Neural progenitor cell (in vitro differentiated cells): ENCODE measurements around the gene FNIP1. TPM values are rescaled to one million over a fixed set of nuclear protein-coding genes. Genes with fewer than 3 reads are reported as not detected.

Experiments used
- DNase-seq: peaks from one replicate; pipeline ENCODE4 v3.0.0-alpha.2; 2016; ENCODE audit warnings: low spot score
- H2AFZ ChIP-seq: fragments of 200-600 bp; sonication (generic); replicated peaks from 2 replicates; pipeline ENCODE4 v1.6.1; 2016; ENCODE audit warnings: antibody characterized with exemption
- H3F3A ChIP-seq: fragments of 200-600 bp; sonication (generic); 2 replicates; pipeline ENCODE4 v1.6.1; 2016; ENCODE audit warnings: antibody characterized with exemption, low read depth
- H3K27ac ChIP-seq: fragments of 200-600 bp; sonication (generic); 2 replicates; pipeline ENCODE4 v1.5.1; 2016; ENCODE audit warnings: mild to moderate bottlenecking
- H3K27me3 ChIP-seq: fragments of 200-600 bp; sonication (generic); 2 replicates; pipeline ENCODE4 v1.6.1; 2016; ENCODE audit warnings: mild to moderate bottlenecking, moderate library complexity
- H3K36me3 ChIP-seq: fragments of 200-600 bp; sonication (generic); 2 replicates; pipeline ENCODE4 v1.5.1; 2016
- H3K4me1 ChIP-seq: fragments of 200-600 bp; sonication (generic); 2 replicates; pipeline ENCODE4 v1.6.1; 2016; ENCODE audit warnings: mixed run types
- H3K4me2 ChIP-seq: fragments of 200-600 bp; sonication (generic); 2 replicates; pipeline ENCODE4 v1.6.1; 2016
- H3K4me3 ChIP-seq: fragments of 200-600 bp; sonication (generic); 2 replicates; pipeline ENCODE4 v1.5.1; 2016
- H3K79me2 ChIP-seq: fragments of 200-600 bp; sonication (generic); 2 replicates; pipeline ENCODE4 v1.6.1; 2016; ENCODE audit warnings: low read depth
- H3K9ac ChIP-seq: fragments of 200-600 bp; sonication (generic); 2 replicates; pipeline ENCODE4 v1.6.1; 2016
- H3K9me3 ChIP-seq: fragments of 200-600 bp; sonication (generic); 2 replicates; pipeline ENCODE4 v1.5.1; 2016; ENCODE audit warnings: low read depth
- H4K20me1 ChIP-seq: fragments of 200-600 bp; sonication (generic); 2 replicates; pipeline ENCODE4 v1.6.1; 2016; ENCODE audit warnings: low read depth
- H3K27ac Mint-ChIP-seq: 3 replicates; pipeline ENCODE4 v1.8.0; 2021; ENCODE audit warnings: mixed read lengths
- H3K27me3 Mint-ChIP-seq: 2 replicates; pipeline ENCODE4 v1.8.0; 2022; ENCODE audit warnings: low read depth, mild to moderate bottlenecking, inconsistent platforms, moderate library complexity, mixed read lengths; ENCODE audit not compliant: insufficient read depth
- H3K36me3 Mint-ChIP-seq: 3 replicates; pipeline ENCODE4 v1.8.0; 2021; ENCODE audit warnings: mixed read lengths
- H3K4me1 Mint-ChIP-seq: 3 replicates; pipeline ENCODE4 v1.8.0; 2021; ENCODE audit warnings: mixed read lengths
- H3K4me3 Mint-ChIP-seq: 3 replicates; pipeline ENCODE4 v1.8.0; 2021; ENCODE audit warnings: mild to moderate bottlenecking, moderate library complexity, mixed read lengths
- H3K9me3 Mint-ChIP-seq: 3 replicates; pipeline ENCODE4 v1.8.0; 2020; ENCODE audit warnings: mixed read lengths
- CTCF ChIP-seq: fragments of 200-600 bp; sonication (generic); IDR thresholded peaks from 2 replicates; pipeline ENCODE4 v1.5.1; 2017; ENCODE audit warnings: antibody characterized with exemption, mild to moderate bottlenecking
- EZH2 ChIP-seq: fragments of 200-600 bp; sonication (generic); IDR thresholded peaks from 2 replicates; pipeline ENCODE4 v1.6.1; 2017; ENCODE audit warnings: antibody characterized with exemption, mild to moderate bottlenecking, moderate library complexity
- EZH2phosphoT487 ChIP-seq: fragments of 200-600 bp; sonication (generic); IDR thresholded peaks from 2 replicates; pipeline ENCODE4 v1.6.1; 2017; ENCODE audit warnings: antibody characterized with exemption
- total RNA-seq: library from RNA; depleted of rRNA; stranded (reverse); fragments of >200 nt; gene quantifications from 2 replicates; pipeline ENCODE4 v1.2.3, GENCODE V29; 2015; ENCODE audit warnings: low replicate concordance

The FNIP1 gene
- total RNA-seq, 1 donor from 2014 or later: 44.4 TPM

GRCh38 chr5:131773805-131774204, 23.0 kb downstream of the FNIP1 start:
- Histone ChIP-seq H3K79me2 (peaks cover 60% of the 10 kb centered on the region), H3K27ac (no peak overlapping the region), H3K36me3 (no peaks in the 10 kb centered on the region), H3K9ac (no peak overlapping the region), H3K4me2 (no peak overlapping the region), H3K4me3 (no peak overlapping the region), H3K9me3 (no peaks in the 10 kb centered on the region), H3K27me3 (no peaks in the 10 kb centered on the region), H2AFZ (no peak overlapping the region), H4K20me1 (peaks cover 27% of the 10 kb centered on the region), H3F3A (no peaks in the 10 kb centered on the region), H3K4me1 (no peaks in the 10 kb centered on the region)
- H3K27ac Mint-ChIP-seq: no peak overlapping the region
- no peak for DNase-seq
- peaks cover 4% of the 10 kb centered on the region for H3K36me3 Mint-ChIP-seq
- TF ChIP-seq EZH2 (no peak), CTCF (no peak), EZH2phosphoT487 (no peak)
- H3K27me3 Mint-ChIP-seq: no peaks in the 10 kb centered on the region
- H3K4me3 Mint-ChIP-seq: no peak overlapping the region
- H3K4me1 Mint-ChIP-seq: no peaks in the 10 kb centered on the region
- H3K9me3 Mint-ChIP-seq: peaks cover 5% of the 10 kb centered on the region

GRCh38 chr5:131771692-131772091, 25.1 kb downstream of the FNIP1 start:
- Mint-ChIP-seq H3K4me1 (no peaks in the 10 kb centered on the region), H3K36me3 (peaks cover 7% of the 10 kb centered on the region), H3K9me3 (peaks cover 2% of the 10 kb centered on the region), H3K27me3 (no peaks in the 10 kb centered on the region), H3K4me3 (no peak overlapping the region), H3K27ac (no peak overlapping the region)
- no peak overlapping the region for H3K4me3 ChIP-seq
- no peak overlapping the region for H3K4me2 ChIP-seq
- H3K9ac ChIP-seq: no peak overlapping the region
- TF ChIP-seq EZH2phosphoT487 (no peak), EZH2 (no peak), CTCF (no peak)
- no peaks in the 10 kb centered on the region for H3K27me3 ChIP-seq
- peaks cover 63% of the 10 kb centered on the region for H3K79me2 ChIP-seq
- H4K20me1 ChIP-seq: peaks cover 27% of the 10 kb centered on the region
- H3K4me1 ChIP-seq: no peaks in the 10 kb centered on the region
- no peaks in the 10 kb centered on the region for H3F3A ChIP-seq
- H3K36me3 ChIP-seq: no peaks in the 10 kb centered on the region
- no peaks in the 10 kb centered on the region for H3K9me3 ChIP-seq
- no peak for DNase-seq
- H2AFZ ChIP-seq: no peak overlapping the region
- H3K27ac ChIP-seq: no peak overlapping the region

- Histone ChIP-seq H3K4me1 (no peaks in the 10 kb centered on the region), H2AFZ (no peak overlapping the region), H3K79me2 (peaks cover 63% of the 10 kb centered on the region), H3F3A (no peaks in the 10 kb centered on the region), H3K27me3 (no peaks in the 10 kb centered on the region), H3K36me3 (no peaks in the 10 kb centered on the region), H3K9me3 (no peaks in the 10 kb centered on the region), H3K27ac (no peak overlapping the region), H4K20me1 (peaks cover 27% of the 10 kb centered on the region), H3K4me2 (no peak overlapping the region), H3K4me3 (no peak overlapping the region), H3K9ac (no peak overlapping the region)
- peaks cover 10% of the 10 kb centered on the region for H3K9me3 Mint-ChIP-seq
- H3K27me3 Mint-ChIP-seq: no peaks in the 10 kb centered on the region
- peaks cover 12% of the 10 kb centered on the region for H3K36me3 Mint-ChIP-seq
- no peak for DNase-seq
- H3K4me1 Mint-ChIP-seq: no peaks in the 10 kb centered on the region
- no peak overlapping the region for H3K4me3 Mint-ChIP-seq
- TF ChIP-seq EZH2: no peak
- TF ChIP-seq CTCF: no peak
- no peak for TF ChIP-seq EZH2phosphoT487
- H3K27ac Mint-ChIP-seq: no peak overlapping the region
These were observed 26.9 kb downstream of the FNIP1 start for GRCh38 chr5:131769961-131770360.
